GM18951 (cell line): ENCODE results near the gene ANKH.
"Not testable (repeated sequence)": the region's sequence is repeated elsewhere in the genome, so short reads cannot be mapped to it uniquely, and the experiment has no call there.

ENCODE experiments used
- POLR2A ChIP-seq: IDR thresholded peaks from 4 replicates; pipeline ENCODE4 v1.6.1; 2011; ENCODE audit warnings: mild to moderate bottlenecking; ENCODE audit not compliant: insufficient read length, insufficient read depth; ENCODE audit errors: extremely low read depth
- in situ Hi-C: fragments of 300-500 bp; cut with MboI; formaldehyde crosslinking; loops from one replicate; pipeline ENCODE4 v1.12.0; 2022; ENCODE audit warnings: low sequenced_read_pairs, mixed read lengths, inconsistent platforms; ENCODE audit not compliant: unreplicated experiment

The ANKH gene

GRCh38 chr5:14900693-14901461, 29.3 kb upstream of the ANKH start:
- in situ Hi-C loops, result no loop called here
- no peak for TF ChIP-seq POLR2A

DNA sequence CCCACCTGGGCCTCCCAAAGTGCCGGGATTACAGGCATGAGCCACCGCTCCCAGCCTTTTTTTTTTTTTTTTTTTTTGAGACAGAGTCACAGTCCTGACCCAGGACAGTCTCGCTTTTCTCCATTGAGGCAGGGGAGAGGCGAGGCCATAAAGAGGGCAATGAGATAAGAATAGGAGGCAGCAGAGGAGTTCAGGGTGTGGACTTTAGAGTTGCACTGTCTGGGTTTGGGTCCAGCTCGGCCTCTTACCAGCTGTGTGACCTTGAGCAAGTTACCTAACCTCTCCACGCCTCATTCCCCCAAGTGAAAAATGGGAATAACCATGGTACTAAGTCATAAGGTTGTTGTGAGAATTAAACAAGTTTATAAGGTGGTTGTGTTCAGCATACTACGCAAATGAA, 24.6 kb upstream of the ANKH start:
- in situ Hi-C loops, result no loop called here
- no peak for TF ChIP-seq POLR2A

- in situ Hi-C loops, result no loop called here
- TF ChIP-seq POLR2A, result no peak
Observed at GRCh38 chr5:14895301-14895700, 23.7 kb upstream of the ANKH start.

DNA sequence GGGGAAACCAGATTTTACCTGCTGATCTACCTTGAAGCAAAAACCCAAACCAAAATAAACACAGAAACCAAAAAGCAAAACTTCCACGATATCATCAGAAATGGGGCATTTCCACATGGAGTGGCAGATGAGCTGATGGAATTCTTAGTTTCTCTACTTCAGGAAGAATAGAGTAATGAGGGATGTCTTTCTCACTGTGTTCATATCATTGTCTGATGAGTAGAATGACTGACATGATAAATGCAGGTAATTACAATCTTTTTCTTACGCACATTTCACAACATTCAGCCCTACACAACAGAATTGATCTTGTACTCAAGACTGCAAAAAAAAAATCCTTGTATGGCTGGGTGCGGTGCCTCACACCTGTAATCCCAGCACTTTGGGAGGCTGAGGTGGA, 23.2 kb upstream of the ANKH start:
- no peak for TF ChIP-seq POLR2A
- in situ Hi-C loops, result no loop called here

- in situ Hi-C loops, result no loop called here
- TF ChIP-seq POLR2A, result no peak
Observed at GRCh38 chr5:14893381-14893780, 21.8 kb upstream of the ANKH start.

- in situ Hi-C loops, result no loop called here
- TF ChIP-seq POLR2A, result no peak
Observed at GRCh38 chr5:14890846-14891245, 19.3 kb upstream of the ANKH start.

GRCh38 chr5:14884062-14884612, 12.6 kb upstream of the ANKH start:
- in situ Hi-C loops, result no loop called here
- no peak for TF ChIP-seq POLR2A

DNA sequence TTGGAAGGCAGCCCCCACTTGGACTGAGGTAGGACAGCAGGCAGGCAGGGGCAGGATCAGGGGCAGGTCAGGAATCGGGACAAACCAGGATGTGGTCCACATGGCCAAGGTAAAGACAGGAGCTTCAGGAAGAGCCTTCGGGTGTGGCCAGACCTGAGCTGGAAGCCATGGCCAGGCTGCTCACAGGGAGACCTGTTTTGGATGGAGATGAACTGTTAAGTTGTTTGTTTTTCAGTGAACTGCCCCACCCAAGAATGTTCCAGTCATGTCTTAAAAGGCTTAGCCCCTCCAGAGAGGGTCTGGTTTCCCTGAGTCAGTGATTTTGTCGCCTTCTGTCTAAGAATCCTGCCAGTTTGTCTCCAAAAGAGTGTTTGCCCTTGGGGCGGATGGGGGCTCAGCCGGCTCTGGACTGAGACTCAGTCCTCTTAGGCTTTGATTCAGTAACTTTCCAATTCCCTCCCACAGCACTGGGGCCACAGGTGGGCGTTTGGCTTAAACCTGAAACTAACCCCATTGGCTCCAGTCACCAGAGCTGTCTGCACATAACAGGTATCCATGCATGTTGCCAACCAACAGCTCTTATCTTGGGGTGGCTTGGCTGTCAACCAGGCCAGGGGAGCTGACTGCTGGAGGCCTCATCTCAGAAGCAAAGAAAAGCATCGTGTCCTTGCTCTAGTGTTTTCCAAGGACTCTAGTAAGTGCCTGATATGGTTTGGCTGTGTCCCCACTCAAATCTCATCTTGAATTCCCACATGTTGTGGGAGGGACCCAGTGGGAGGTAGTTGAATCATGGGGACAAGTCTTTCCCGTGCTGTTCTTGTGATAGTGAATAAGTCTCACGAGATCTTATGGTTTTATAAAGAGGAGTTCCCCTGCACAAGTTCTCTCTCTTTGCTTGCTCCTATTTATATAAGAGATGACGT, 11.3 kb upstream of the ANKH start:
- in situ Hi-C loops, result no loop called here
- TF ChIP-seq POLR2A, result no peak

DNA sequence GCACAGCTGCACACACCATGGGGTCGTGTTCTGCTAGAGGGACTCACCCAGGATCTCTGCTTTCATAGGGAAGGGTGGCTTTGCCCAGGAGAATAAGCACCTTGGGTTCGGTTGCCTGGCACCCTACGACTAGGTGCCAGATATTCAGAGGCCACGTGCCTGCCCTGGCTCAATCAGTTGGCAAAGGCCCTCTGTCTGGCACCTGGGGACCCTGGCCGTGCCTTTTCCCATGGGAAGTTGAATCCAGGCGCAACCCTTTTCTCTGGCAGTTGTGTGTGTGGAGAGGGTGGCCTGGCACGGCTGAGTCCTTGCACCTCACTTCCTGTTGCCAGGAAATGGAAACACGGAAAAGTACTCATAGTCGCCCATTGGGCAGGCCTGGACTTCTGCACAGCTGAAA, 10.2 kb upstream of the ANKH start:
- no peak for TF ChIP-seq POLR2A
- in situ Hi-C loops, result no loop called here

DNA sequence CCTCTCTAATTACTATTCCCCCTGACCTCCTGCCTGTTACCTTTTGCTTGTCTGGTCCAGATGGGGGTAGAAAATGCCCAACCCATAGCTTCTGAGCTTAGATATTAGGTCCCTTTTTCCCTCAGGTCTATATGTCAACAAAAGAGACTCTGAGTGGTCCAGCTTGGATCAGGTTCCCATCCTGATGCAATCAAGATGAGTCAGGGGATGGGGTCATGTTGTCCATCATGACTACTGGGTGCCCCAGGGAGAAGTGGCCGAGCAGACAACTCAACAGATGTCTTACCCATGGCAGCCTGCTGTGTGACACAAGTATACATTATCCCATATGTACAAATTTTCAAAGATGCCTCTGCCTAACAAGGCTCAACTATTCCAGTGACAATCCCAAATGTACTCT, 9.1 kb upstream of the ANKH start:
- no peak for TF ChIP-seq POLR2A
- in situ Hi-C loops, result no loop called here

DNA sequence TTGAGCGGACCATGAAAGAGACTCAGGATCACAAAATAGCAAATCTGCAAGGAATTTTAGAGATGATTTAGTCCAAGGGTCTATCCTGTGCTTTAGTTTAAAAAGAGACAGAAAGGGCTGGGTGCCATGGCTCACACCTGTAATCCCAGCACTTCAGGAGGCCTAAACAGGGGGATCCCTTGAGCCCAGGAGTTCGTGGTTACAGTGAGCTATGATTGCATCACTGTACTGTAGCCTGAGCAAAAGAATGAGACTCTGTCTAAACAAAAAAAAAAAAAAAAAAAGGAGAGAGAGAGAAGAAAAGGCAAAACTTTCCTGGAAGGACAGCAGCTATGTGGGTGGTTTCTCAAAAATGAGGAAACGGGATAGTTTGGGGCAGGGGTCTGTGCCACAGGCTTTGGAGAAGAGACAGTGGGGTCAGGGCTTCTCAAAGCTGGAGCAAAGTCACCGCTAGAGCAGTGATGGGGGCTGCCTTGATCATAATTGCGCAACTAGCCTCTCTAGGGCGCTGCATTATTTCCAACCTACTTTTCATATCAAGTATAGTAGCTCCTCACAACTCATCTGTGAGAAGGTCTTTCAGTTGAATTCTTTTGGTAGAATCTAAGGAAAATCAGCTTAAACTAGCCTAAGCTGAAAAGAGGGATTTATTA, 8.5 kb upstream of the ANKH start:
- no peak for TF ChIP-seq POLR2A
- in situ Hi-C loops, result no loop called here

- no peak for TF ChIP-seq POLR2A
- in situ Hi-C loops, result no loop called here
Observed at GRCh38 chr5:14879393-14879792, 7.8 kb upstream of the ANKH start.

DNA sequence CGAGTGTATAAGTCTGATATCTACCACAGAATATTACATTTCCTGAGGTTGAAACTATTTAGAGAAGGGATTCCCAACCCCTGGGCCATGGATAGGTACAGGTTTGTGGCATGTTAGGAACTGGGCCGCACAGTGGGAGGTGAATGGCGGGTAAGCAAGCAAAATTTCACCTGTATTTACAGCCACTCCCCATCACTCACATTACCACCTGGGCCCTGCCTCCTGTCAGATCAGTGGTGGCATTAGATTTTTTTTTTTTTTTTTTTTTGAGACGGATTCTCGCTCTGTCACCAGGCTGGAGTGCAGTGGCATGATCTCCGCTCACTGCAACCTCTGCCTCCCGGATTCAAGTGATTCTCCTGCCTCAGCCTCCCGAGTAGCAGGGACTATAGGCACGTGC, 6.6 kb upstream of the ANKH start:
- in situ Hi-C loops, result not testable (repeated sequence)
